Activated CD4-positive, alpha-beta T cell treated with anti-CD3 and anti-CD28 coated beads, Interleukin-2, amount 10 ng/mL, durations not matched to agents 7 days and 5 days (primary cell): ENCODE data around the gene OR2AE1. TPM values are rescaled to one million over a fixed set of nuclear protein-coding genes. Genes with fewer than 3 reads are reported as not detected.
A peak's percentile ranks its signal among the peaks of the same experiment; 100 is the strongest.

Experiments used
- CTCF ChIA-PET: fragments of 350-600 bp; sonication (Branson Sonifier 250); formaldehyde crosslinking; loops from one replicate; lab custom pipeline; 2021; ENCODE audit warnings: antibody characterized with exemption; lab: Charles Lee
- POLR2A ChIA-PET: fragments of 350-600 bp; sonication (Branson Sonifier 250); formaldehyde crosslinking; loops from one replicate; lab custom pipeline; 2021; ENCODE audit warnings: antibody characterized with exemption; lab: Charles Lee
- DNase-seq: peaks from one replicate; pipeline ENCODE4 v3.0.0-alpha.2; 2020
- H3K27ac Mint-ChIP-seq: one replicate; pipeline ENCODE4 v1.8.0; 2021; ENCODE audit warnings: mild to moderate bottlenecking, moderate library complexity, mixed read lengths
- H3K27me3 Mint-ChIP-seq: one replicate; pipeline ENCODE4 v1.8.0; 2021; ENCODE audit warnings: mixed read lengths
- H3K36me3 Mint-ChIP-seq: one replicate; pipeline ENCODE4 v1.8.0; 2021; ENCODE audit warnings: low read depth, mixed read lengths
- H3K4me1 Mint-ChIP-seq: one replicate; pipeline ENCODE4 v1.8.0; 2021; ENCODE audit warnings: mixed read lengths
- H3K4me3 Mint-ChIP-seq: one replicate; pipeline ENCODE4 v1.8.0; 2021; ENCODE audit warnings: mild to moderate bottlenecking, moderate library complexity, mixed read lengths
- H3K9me3 Mint-ChIP-seq: one replicate; pipeline ENCODE4 v1.8.0; 2021; ENCODE audit warnings: mixed read lengths
- total RNA-seq, 2 experiments: library from RNA; stranded (reverse); gene quantifications; one replicate each; pipeline ENCODE4 v1.2.3, GENCODE V29; 2021

OR2AE1 gene, protein sequence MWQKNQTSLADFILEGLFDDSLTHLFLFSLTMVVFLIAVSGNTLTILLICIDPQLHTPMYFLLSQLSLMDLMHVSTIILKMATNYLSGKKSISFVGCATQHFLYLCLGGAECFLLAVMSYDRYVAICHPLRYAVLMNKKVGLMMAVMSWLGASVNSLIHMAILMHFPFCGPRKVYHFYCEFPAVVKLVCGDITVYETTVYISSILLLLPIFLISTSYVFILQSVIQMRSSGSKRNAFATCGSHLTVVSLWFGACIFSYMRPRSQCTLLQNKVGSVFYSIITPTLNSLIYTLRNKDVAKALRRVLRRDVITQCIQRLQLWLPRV
- total RNA-seq: under 1 TPM in 1 of 2 experiments, not detected in 1; 0.25 TPM

DNA sequence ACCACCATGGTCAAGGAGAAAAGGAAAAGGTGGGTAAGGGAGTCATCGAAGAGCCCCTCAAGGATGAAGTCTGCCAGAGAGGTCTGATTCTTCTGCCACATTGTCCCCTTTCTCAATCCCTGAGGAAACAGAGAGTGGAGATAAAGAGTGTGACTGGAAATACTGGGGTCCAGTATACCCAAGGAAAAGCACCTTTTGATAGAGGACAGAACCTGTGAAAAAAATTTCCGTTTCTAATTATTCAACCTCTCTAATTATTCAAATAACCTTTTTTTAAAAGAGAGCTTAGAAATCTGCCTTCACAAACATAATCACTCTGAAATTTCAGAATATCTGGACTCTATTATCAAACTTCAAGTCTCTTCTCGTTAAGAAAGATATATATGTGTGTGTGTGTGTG, at the start of gene OR2AE1:
Gene OR2AE1, minus strand, starts transcription at position 101 of the 400 bp plus-strand sequence. Its CDS starts 0 bp downstream, at position 101.
- no peak for DNase-seq
- no peaks in the 10 kb centered on the region for H3K36me3 Mint-ChIP-seq
- H3K9me3 Mint-ChIP-seq: no peaks in the 10 kb centered on the region
- no peak within 1 kb of the TSS for H3K27ac Mint-ChIP-seq
- no peak within 1 kb of the TSS for H3K4me3 Mint-ChIP-seq
- no peaks in the 10 kb centered on the region for H3K4me1 Mint-ChIP-seq
- CTCF ChIA-PET: no interaction called here
- no peaks in the 10 kb centered on the region for H3K27me3 Mint-ChIP-seq
- POLR2A ChIA-PET: no interaction called here

DNA sequence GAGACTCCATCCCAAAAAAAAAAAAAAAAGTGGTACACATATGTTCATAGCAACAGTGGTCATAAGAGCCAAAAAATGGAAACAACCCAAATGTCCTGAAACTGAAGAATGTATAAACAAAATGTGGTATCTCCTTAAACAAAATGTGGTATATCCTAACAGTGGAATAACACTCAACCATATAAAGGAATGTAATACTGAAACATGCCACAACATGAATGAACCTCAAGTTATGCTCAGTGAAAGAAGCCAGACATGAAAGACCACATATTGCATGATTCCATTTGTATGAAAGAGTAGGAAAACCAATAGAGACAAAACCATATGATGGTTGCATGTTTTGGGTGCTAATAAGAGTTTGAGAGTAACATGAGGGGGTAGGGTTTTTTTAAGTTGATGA, 49.5 kb upstream of the OR2AE1 start:
- peaks cover 5% of the 10 kb centered on the region for H3K36me3 Mint-ChIP-seq
- ChIA-PET POLR2A (no interaction called here), CTCF (no interaction called here)
- H3K27ac Mint-ChIP-seq: no peak overlapping the region
- peaks cover 23% of the 10 kb centered on the region for H3K27me3 Mint-ChIP-seq
- H3K4me3 Mint-ChIP-seq: no peak overlapping the region
- no peak for DNase-seq
- H3K9me3 Mint-ChIP-seq: no peaks in the 10 kb centered on the region
- peaks cover 29% of the 10 kb centered on the region for H3K4me1 Mint-ChIP-seq

DNA sequence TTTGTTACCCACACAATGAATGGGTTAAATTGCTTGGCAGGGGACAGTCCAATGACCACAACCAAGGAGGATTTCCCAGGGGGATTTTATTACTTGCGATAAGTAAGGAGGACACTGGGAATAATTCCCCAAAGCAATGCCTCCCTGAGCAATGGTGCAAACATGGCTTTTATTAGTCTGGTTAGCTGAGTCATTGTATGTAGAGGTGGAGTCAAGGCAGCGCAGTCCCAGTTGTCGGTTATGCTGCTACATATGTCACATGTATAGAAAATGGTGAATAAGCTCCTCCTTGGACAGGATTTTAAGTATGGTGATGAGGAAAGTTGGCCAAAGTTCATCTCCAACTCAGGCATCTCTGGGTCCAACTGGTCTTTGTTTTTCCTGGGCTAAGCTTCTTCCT, 46.4 kb upstream of the OR2AE1 start:
- no peak overlapping the region for H3K27ac Mint-ChIP-seq
- peaks cover 23% of the 10 kb centered on the region for H3K27me3 Mint-ChIP-seq
- no peak overlapping the region for H3K4me3 Mint-ChIP-seq
- H3K36me3 Mint-ChIP-seq: peaks cover 17% of the 10 kb centered on the region
- ChIA-PET POLR2A (interaction anchor here (0.6 kb wide), 1 partner anchor 140 kb away, joined by 5 read pairs; no protein-coding TSS in a partner anchor), CTCF (interaction anchor here (0.6 kb wide), 3 partner anchors 170 to 1522 kb away, joined by 3 read pairs; partner anchors contain the start of gene BAIAP2L1)
- H3K4me1 Mint-ChIP-seq: peaks cover 26% of the 10 kb centered on the region
- H3K9me3 Mint-ChIP-seq: no peaks in the 10 kb centered on the region
- no peak for DNase-seq

DNA sequence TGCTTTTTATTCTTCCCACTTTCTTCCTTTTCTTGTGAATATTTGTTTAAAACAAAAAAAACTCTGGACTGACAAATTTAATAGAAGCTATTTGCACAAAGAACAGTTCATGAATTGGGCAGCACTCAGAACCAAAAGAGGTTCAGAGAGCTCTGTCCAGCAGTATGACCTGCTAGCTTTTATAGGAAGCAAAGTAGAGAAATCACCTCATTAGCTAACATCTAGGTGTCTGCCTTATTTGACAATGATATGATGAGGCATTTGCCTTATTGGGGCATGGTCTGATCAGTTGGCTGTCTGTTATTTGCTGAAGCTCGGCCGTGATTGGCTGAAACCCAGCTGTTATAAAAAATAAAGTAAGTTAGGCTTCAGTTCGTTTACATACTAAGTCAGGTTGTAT, 43.3 kb upstream of the OR2AE1 start:
- H3K4me1 Mint-ChIP-seq: peaks cover 43% of the 10 kb centered on the region

DNA sequence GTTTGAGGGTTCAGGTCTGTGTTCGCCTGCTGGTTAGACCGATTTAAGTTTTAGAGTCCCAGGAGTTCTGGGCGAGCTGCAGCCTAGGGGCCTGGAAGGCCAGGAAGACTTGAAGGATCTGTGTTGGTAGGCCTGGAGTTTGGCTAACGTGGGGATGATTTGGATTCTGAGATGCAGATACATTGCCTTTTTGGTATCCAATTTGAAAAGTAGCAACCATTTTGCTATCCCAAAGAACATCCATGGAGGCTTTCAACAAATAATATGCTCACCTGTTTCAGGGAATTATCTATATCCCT, 42.9 kb upstream of the OR2AE1 start:
- peak overlapping the region; percentile 89 for H3K4me3 Mint-ChIP-seq
- peaks cover 37% of the 10 kb centered on the region for H3K36me3 Mint-ChIP-seq
- no peaks in the 10 kb centered on the region for H3K9me3 Mint-ChIP-seq
- H3K27ac Mint-ChIP-seq: peak overlapping the region; percentile 95
- H3K27me3 Mint-ChIP-seq: peaks cover 2% of the 10 kb centered on the region
- POLR2A ChIA-PET: interaction anchor here (0.6 kb wide), 2 partner anchors 24 to 144 kb away, joined by 3 to 6 read pairs; no protein-coding TSS in a partner anchor
- peaks cover 45% of the 10 kb centered on the region for H3K4me1 Mint-ChIP-seq
- CTCF ChIA-PET: interaction anchor here (0.6 to 1.8 kb wide), 10 partner anchors 10 to 213 kb away, joined by 3 to 8 read pairs (median 3); partner anchors contain the start of gene GJC3
- no peak for DNase-seq

More for the DNA sequence above, 43.3 kb upstream of the OR2AE1 start:
- CTCF ChIA-PET: interaction anchor here (0.8 to 1.5 kb wide), 6 partner anchors 9 to 212 kb away, joined by 3 to 4 read pairs (median 3); partner anchors contain the start of gene GJC3
- H3K9me3 Mint-ChIP-seq: no peaks in the 10 kb centered on the region
- DNase-seq: no peak
- peak overlapping the region; percentile 95 for H3K27ac Mint-ChIP-seq
- peak overlapping the region; percentile 89 for H3K4me3 Mint-ChIP-seq
- peaks cover 37% of the 10 kb centered on the region for H3K36me3 Mint-ChIP-seq
- POLR2A ChIA-PET: interaction anchor here (0.6 kb wide), 2 partner anchors 24 to 143 kb away, joined by 3 to 6 read pairs; no protein-coding TSS in a partner anchor
- peaks cover 3% of the 10 kb centered on the region for H3K27me3 Mint-ChIP-seq

DNA sequence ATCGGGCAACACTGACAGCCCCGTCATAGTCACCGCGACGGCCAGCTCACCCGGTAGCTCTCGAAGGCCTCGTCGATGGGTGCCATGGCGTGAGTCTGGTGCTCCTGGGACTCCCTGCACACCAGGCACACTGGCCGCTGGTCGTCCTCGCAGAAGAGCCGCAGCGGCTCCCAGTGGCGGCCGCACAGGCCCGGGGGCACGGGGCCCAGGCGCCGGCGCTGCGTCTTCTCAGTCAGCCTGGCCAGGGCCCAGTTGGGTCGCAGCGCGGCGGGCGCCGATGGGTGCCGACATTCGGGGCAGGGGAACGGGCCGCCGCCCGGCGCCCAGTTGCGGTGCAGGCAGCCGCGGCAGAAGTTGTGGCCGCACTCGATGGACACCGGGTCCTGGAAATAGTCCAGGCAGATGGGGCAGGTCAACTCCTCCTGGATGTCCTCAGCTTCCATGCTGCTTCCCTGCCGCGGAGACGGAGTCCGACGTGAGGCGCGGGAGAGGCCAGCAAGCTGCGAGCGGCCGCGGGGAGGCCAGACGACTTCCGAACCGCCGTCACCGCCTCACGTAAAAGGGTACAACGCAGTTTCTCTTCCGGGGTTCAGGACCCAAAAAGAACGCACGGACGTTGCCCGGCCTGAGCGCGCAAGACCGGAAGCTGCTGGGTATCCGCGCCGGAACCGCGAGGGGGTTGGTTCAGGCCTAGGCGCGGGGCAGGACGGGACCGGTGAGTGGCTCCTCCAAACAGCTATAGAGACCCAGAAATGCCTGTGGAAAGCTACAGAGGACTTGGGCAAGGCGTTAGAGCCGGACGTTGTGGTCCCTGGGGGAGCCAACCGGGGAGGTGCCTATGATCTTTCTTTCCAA, 42.4 kb upstream of the OR2AE1 start, which contains the start of gene TRIM4:
Gene TRIM4, minus strand, starts transcription at position 572 of the 855 bp plus-strand sequence. Its CDS starts 129 bp downstream, at position 443.
- ChIA-PET CTCF (interaction anchor here (0.6 to 1.8 kb wide), 11 partner anchors 10 to 837 kb away, joined by 3 to 8 read pairs (median 3); partner anchors contain the start of gene GJC3), POLR2A (interaction anchor here (0.6 kb wide), 1 partner anchor 25 kb away, joined by 3 read pairs; no protein-coding TSS in a partner anchor)
- Mint-ChIP-seq H3K36me3 (peaks cover 37% of the 10 kb centered on the region), H3K9me3 (no peaks in the 10 kb centered on the region), H3K4me3 (peak within 1 kb of the TSS; percentile 89), H3K27ac (peak within 1 kb of the TSS; percentile 95), H3K4me1 (peaks cover 49% of the 10 kb centered on the region), H3K27me3 (no peaks in the 10 kb centered on the region)
- DNase-seq: peak; percentile 93

DNA sequence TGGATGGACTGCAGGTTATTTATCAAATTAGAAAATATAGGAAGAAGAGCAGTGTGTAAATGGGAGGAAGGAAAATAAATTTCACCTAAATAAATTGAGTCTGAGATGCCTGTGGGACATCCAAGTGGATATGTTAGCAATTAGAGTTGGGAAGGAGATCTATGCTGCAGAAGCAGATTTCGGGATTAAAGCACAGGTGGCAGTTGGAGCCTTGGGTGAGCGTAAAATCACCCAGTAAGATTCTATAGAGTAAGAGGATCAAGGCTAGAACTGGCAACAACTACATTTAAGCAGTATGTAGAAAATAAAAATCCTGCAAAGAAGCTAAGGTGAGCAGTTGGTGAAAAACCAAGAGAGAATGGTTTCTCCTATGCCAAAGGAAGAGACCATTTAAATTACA, 34.1 kb upstream of the OR2AE1 start:
- ChIA-PET POLR2A (no interaction called here), CTCF (no interaction called here)
- Mint-ChIP-seq H3K27ac (no peak overlapping the region), H3K4me1 (peaks cover 28% of the 10 kb centered on the region), H3K27me3 (no peaks in the 10 kb centered on the region), H3K36me3 (peaks cover 35% of the 10 kb centered on the region), H3K9me3 (no peaks in the 10 kb centered on the region), H3K4me3 (no peak overlapping the region)
- no peak for DNase-seq

DNA sequence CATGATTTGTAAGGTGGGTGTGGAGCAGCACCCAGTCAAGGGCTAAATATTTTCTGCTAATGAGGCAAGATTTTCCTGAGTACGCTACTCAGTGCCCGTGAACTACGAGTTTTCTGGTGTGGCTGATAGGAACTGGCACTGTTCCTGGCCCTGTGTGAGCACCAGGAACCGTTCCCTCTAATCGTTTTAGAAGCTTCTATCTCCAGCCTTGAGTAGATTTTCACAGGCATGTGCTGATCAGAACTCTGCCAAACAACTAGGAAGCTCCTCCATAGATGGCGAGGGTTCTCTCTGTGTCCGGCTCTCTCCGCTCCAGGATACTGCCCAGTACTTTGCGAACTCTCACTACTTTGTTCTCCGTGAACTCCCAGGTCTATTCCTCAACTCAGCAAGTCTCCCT, 24.7 kb upstream of the OR2AE1 start:
- H3K27me3 Mint-ChIP-seq: no peaks in the 10 kb centered on the region
- H3K36me3 Mint-ChIP-seq: peaks cover 66% of the 10 kb centered on the region
- POLR2A ChIA-PET: no interaction called here
- no peak overlapping the region for H3K27ac Mint-ChIP-seq
- no peak for DNase-seq
- H3K4me3 Mint-ChIP-seq: no peak overlapping the region
- peaks cover 6% of the 10 kb centered on the region for H3K9me3 Mint-ChIP-seq
- CTCF ChIA-PET: interaction anchor here (0.5 kb wide), 1 partner anchor 152 kb away, joined by 3 read pairs; no protein-coding TSS in a partner anchor
- H3K4me1 Mint-ChIP-seq: peaks cover 13% of the 10 kb centered on the region

DNA sequence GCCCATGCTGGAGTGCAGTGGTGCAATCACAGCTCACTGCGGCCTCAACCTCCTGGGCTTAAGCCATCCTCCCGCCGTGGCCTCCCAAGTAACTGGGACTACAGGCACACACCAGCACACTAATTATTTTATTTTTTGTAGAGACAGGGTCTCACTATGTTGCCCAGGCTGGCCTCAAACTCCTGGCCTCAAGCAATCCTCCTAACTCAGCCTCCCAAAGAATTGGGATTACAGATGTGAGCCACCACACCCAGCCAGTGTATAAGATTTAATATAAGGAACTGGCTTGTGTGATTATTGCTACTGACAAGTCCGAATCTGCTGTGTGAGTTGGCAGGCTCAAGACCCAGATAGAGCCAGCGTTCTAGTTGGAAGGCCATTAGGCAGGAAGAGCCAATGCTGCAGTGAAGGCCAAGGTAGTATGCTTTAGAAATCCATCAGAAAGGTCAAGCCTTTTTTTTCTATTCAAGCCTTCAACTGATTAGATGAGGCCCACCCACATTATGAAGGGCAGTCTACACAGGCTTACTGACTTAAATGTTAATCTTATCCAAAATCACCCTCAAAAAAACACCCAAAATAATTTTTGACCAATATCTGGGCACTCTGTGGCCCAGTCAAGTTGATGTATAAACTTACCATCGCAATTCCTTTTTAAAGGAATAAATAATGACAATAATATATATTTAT, 23.1 kb upstream of the OR2AE1 start:
- Mint-ChIP-seq H3K27ac (no peak overlapping the region), H3K27me3 (no peaks in the 10 kb centered on the region), H3K4me1 (peaks cover 13% of the 10 kb centered on the region), H3K4me3 (no peak overlapping the region), H3K36me3 (peaks cover 62% of the 10 kb centered on the region), H3K9me3 (peaks cover 6% of the 10 kb centered on the region)
- DNase-seq: no peak
- ChIA-PET CTCF (no interaction called here), POLR2A (no interaction called here)

DNA sequence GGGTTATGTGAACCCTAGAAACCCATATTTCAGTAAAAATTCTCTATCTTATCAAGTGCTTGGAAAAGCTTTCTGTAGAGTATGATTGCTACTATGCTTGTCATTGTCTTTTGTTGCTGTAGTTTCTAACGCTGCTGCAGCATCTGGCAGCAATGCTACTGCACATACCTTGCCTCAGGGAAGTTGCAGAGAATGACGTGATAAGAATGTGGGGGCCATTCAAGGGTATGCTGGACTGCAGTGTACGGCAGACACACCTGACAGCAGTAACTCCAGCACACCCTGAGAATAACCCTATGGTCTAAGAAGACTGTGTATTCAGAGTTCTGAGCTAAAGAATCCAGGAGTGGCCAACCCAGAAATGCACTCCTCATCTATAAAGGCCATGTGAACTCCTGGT, 22.0 kb upstream of the OR2AE1 start:
- H3K36me3 Mint-ChIP-seq: peaks cover 60% of the 10 kb centered on the region
- ChIA-PET POLR2A (no interaction called here), CTCF (no interaction called here)
- DNase-seq: no peak
- H3K9me3 Mint-ChIP-seq: peaks cover 6% of the 10 kb centered on the region
- H3K27me3 Mint-ChIP-seq: no peaks in the 10 kb centered on the region
- H3K4me1 Mint-ChIP-seq: peaks cover 13% of the 10 kb centered on the region
- no peak overlapping the region for H3K4me3 Mint-ChIP-seq
- no peak overlapping the region for H3K27ac Mint-ChIP-seq

DNA sequence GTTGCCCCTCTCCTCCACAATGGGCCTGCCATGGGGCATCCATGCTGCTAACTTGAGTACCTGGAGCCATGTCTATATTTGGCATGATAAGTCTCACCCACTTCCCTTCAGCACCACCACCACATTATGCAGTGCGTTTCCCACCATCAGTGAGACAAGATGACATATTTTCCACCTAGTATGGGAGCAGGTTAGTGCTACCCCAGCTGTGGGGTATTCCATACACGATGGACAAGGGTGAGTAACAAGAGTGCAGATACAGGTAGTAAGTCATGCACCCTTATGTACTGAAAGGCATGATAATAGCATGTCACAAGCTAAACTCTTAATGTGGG, 21.2 kb upstream of the OR2AE1 start:
- Mint-ChIP-seq H3K4me1 (peaks cover 13% of the 10 kb centered on the region), H3K27me3 (no peaks in the 10 kb centered on the region), H3K27ac (no peak overlapping the region), H3K36me3 (peaks cover 52% of the 10 kb centered on the region), H3K4me3 (no peak overlapping the region), H3K9me3 (peaks cover 6% of the 10 kb centered on the region)
- ChIA-PET CTCF (no interaction called here), POLR2A (no interaction called here)
- DNase-seq: no peak

DNA sequence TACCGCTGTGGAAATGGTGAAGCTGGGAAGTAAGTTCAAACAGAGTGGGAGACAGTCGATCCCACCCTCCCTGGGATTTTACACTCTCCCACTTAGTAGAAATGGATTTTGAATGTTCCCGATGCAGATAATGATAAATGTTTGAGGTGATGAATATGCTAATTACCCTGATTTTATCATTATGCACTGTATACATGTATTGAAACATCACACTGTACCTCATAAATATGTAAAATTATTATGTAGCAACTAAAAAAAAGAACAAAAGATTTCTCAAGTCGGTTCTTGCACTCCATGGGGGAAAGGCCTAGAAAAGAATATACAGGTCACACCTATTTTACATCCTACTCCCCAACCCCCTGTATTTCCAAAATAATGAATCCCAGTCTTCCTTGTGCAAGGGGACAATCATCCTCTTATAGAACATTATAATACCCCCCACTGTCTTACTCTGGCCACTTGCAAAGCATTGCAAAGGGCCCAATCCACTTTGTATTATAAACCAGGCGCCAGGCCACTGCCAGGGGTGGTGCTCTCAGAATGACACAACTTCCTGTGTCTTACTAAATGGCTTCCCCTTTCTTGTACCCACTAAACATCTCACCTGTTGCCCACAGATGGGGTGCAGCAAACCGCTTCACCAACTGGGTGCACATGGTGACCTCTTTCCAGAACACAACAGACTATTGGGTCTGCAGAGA, 20.6 kb upstream of the OR2AE1 start:
- H3K27ac Mint-ChIP-seq: no peak overlapping the region

More for the DNA sequence above, 20.6 kb upstream of the OR2AE1 start:
- POLR2A ChIA-PET: no interaction called here
- CTCF ChIA-PET: no interaction called here
- H3K36me3 Mint-ChIP-seq: peaks cover 52% of the 10 kb centered on the region
- H3K9me3 Mint-ChIP-seq: peaks cover 6% of the 10 kb centered on the region
- H3K27me3 Mint-ChIP-seq: no peaks in the 10 kb centered on the region
- H3K4me3 Mint-ChIP-seq: no peak overlapping the region
- peaks cover 13% of the 10 kb centered on the region for H3K4me1 Mint-ChIP-seq
- DNase-seq: no peak
